ENCODE measurements around the gene HMCN2.

DNA sequence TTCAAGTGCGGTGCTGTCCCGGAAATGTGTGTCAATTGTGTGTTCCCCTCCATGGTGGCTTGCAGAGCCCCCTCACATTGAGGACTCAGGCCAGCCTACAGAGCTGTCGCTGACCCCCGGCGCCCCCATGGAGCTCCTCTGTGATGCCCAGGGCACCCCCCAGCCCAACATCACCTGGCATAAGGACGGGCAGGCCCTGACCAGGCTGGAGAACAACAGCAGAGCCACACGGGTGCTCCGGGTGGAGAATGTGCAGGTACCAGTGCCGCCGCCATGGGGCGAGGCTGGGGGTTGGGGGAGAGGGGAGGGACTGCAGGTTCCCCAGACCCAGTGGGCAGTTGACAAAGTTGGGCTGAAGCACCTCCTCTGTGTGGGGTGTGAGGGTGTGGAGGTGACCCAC, 128.8 kb downstream of the HMCN2 start:
- no peak for TF ChIP-seq EZH2 (IDR thresholded peaks at IDR 0.05; ENCODE audit: insufficient read depth, poor library complexity, severe bottlenecking)
- no peak for TF ChIP-seq EZH2phosphoT487 (IDR thresholded peaks at IDR 0.05; ENCODE audit: insufficient read depth, low read depth)

Measured in GM23248 (cell line).